ENCODE results near the gene SPARCL1.
A peak's percentile ranks its signal among the peaks of the same experiment; 100 is the strongest.

SPARCL1 gene

GRCh38 chr4:87545052-87545451 is 15.9 kb upstream of the SPARCL1 start:
- Histone ChIP-seq H3K9ac (ENCODE audit: low read depth, low read length, poor library complexity, severe bottlenecking) (no peak overlapping the region), H4K20me1 (ENCODE audit: insufficient read depth, low read length, poor library complexity, severe bottlenecking) (no peaks in the 10 kb centered on the region), H3K79me2 (ENCODE audit: insufficient read depth, low read length) (no peaks in the 10 kb centered on the region), H3K27me3 (ENCODE audit: insufficient read depth, low read length, poor library complexity, severe bottlenecking) (no peaks in the 10 kb centered on the region), H3K4me1 (ENCODE audit: insufficient read depth, low read length, poor library complexity, severe bottlenecking) (no peaks in the 10 kb centered on the region), H3K9me2 (replicated peaks; ENCODE audit: low read depth, low read length) (no peaks in the 10 kb centered on the region), H3K4me2 (ENCODE audit: low read depth, low read length, poor library complexity, severe bottlenecking) (no peak overlapping the region), H2AFZ (ENCODE audit: low read length) (no peak overlapping the region), H3K36me3 (ENCODE audit: insufficient read depth, low read length) (no peaks in the 10 kb centered on the region), H3K4me3 (ENCODE audit: low read length, poor library complexity, severe bottlenecking) (no peak overlapping the region), H3K9me3 (ENCODE audit: insufficient read depth, low read depth, low read length) (no peaks in the 10 kb centered on the region), H3F3A (ENCODE audit: low read depth) (no peaks in the 10 kb centered on the region; the same call in 1 of the 2 replicates)
- TF ChIP-seq, protein P1, sequence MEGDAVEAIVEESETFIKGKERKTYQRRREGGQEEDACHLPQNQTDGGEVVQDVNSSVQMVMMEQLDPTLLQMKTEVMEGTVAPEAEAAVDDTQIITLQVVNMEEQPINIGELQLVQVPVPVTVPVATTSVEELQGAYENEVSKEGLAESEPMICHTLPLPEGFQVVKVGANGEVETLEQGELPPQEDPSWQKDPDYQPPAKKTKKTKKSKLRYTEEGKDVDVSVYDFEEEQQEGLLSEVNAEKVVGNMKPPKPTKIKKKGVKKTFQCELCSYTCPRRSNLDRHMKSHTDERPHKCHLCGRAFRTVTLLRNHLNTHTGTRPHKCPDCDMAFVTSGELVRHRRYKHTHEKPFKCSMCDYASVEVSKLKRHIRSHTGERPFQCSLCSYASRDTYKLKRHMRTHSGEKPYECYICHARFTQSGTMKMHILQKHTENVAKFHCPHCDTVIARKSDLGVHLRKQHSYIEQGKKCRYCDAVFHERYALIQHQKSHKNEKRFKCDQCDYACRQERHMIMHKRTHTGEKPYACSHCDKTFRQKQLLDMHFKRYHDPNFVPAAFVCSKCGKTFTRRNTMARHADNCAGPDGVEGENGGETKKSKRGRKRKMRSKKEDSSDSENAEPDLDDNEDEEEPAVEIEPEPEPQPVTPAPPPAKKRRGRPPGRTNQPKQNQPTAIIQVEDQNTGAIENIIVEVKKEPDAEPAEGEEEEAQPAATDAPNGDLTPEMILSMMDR (conservative IDR thresholded peaks at IDR 0.05; ENCODE audit: low read length) = no peak
- TF ChIP-seq EZH2phosphoT487 (IDR thresholded peaks at IDR 0.05; ENCODE audit: borderline replicate concordance) = no peak

DNA sequence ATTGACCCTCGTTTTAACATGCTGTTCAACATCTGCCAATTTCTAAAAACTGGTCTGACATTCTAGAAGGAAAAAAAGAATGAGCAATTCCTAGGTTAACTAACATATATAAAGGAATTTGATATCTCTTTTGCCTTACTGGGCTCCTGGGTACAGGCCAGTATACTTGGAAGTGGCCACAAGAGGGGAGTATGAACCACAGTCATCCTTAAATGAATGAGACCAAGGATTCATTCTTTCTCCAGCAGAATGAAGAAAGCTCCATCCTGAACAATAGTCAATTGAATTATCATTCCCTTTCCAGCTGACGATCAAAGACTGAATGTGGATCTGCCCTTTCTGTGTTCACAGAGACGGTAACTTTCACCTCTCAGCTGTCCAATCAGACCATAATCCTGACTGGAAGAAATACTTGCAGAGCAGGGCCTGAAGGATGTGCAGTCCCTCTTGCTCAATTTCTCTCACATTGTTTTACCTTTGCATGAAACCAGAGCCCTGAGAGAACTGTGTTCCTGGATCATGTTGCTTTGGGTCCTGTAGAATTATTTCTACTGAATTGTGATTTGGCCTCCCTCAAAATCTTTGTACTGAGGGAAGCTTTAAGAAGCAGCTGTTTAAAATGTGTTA is 14.8 kb upstream of the SPARCL1 start:
- no peaks in the 10 kb centered on the region for H4K20me1 ChIP-seq (ENCODE audit: insufficient read depth, low read length, poor library complexity, severe bottlenecking)
- no peak overlapping the region for H2AFZ ChIP-seq (ENCODE audit: low read length)
- no peak overlapping the region for H3K4me2 ChIP-seq (ENCODE audit: low read depth, low read length, poor library complexity, severe bottlenecking)
- no peaks in the 10 kb centered on the region; the same call in 1 of the 2 replicates for H3F3A ChIP-seq (ENCODE audit: low read depth)
- H3K9me2 ChIP-seq (replicated peaks; ENCODE audit: low read depth, low read length) = no peaks in the 10 kb centered on the region
- TF ChIP-seq, protein P1 (conservative IDR thresholded peaks at IDR 0.05; ENCODE audit: low read length) = peak; percentile 78
- no peak for TF ChIP-seq EZH2phosphoT487 (IDR thresholded peaks at IDR 0.05; ENCODE audit: borderline replicate concordance)
- H3K79me2 ChIP-seq (ENCODE audit: insufficient read depth, low read length) = no peaks in the 10 kb centered on the region
- no peak overlapping the region for H3K4me3 ChIP-seq (ENCODE audit: low read length, poor library complexity, severe bottlenecking)
- H3K4me1 ChIP-seq (ENCODE audit: insufficient read depth, low read length, poor library complexity, severe bottlenecking) = no peaks in the 10 kb centered on the region
- no peaks in the 10 kb centered on the region for H3K36me3 ChIP-seq (ENCODE audit: insufficient read depth, low read length)
- no peaks in the 10 kb centered on the region for H3K9me3 ChIP-seq (ENCODE audit: insufficient read depth, low read depth, low read length)
- H3K9ac ChIP-seq (ENCODE audit: low read depth, low read length, poor library complexity, severe bottlenecking) = no peak overlapping the region
- no peaks in the 10 kb centered on the region for H3K27me3 ChIP-seq (ENCODE audit: insufficient read depth, low read length, poor library complexity, severe bottlenecking)

DNA sequence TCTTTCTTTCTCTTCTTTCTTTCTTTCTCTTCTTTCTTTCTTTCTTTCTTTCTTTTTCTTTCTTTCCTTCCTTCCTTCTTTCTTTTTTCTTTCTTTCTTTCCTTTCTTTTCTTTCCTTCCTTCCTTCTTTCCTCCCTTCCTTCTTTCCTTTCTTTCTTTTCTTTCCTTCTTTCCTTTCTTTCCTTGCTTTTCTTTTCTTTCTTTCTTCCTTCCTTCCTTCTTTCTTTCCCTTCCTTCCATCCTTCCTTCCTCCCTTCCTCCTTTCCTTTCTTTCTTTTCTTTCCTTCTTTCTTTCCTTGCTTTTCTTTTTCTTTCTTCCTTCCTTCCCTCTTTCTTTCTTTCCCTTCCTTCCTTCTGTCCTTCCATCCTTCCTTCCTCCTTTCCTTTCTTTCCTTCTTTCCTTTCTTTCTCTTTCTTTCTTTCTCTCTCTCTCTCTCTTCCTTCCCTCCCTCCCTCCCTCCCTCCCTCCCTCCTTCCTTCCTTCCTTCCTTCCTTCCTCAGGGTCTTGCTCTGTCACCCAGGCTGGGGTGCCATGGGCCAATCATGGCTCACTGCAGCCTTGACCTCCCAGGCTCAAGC is 13.6 kb upstream of the SPARCL1 start:
- H3K4me3 ChIP-seq (ENCODE audit: low read length, poor library complexity, severe bottlenecking) = no peak overlapping the region
- no peak overlapping the region for H3K4me2 ChIP-seq (ENCODE audit: low read depth, low read length, poor library complexity, severe bottlenecking)
- no peaks in the 10 kb centered on the region; the same call in 1 of the 2 replicates for H3F3A ChIP-seq (ENCODE audit: low read depth)
- H4K20me1 ChIP-seq (ENCODE audit: insufficient read depth, low read length, poor library complexity, severe bottlenecking) = no peaks in the 10 kb centered on the region
- TF ChIP-seq, protein P1 (conservative IDR thresholded peaks at IDR 0.05; ENCODE audit: low read length) = no peak
- no peak for TF ChIP-seq EZH2phosphoT487 (IDR thresholded peaks at IDR 0.05; ENCODE audit: borderline replicate concordance)
- H3K9me2 ChIP-seq (replicated peaks; ENCODE audit: low read depth, low read length) = no peaks in the 10 kb centered on the region
- H2AFZ ChIP-seq (ENCODE audit: low read length) = no peak overlapping the region
- no peaks in the 10 kb centered on the region for H3K9me3 ChIP-seq (ENCODE audit: insufficient read depth, low read depth, low read length)
- no peaks in the 10 kb centered on the region for H3K4me1 ChIP-seq (ENCODE audit: insufficient read depth, low read length, poor library complexity, severe bottlenecking)
- H3K79me2 ChIP-seq (ENCODE audit: insufficient read depth, low read length) = no peaks in the 10 kb centered on the region
- H3K9ac ChIP-seq (ENCODE audit: low read depth, low read length, poor library complexity, severe bottlenecking) = no peak overlapping the region
- H3K36me3 ChIP-seq (ENCODE audit: insufficient read depth, low read length) = no peaks in the 10 kb centered on the region
- no peaks in the 10 kb centered on the region for H3K27me3 ChIP-seq (ENCODE audit: insufficient read depth, low read length, poor library complexity, severe bottlenecking)

All from Loucy (cell line).